Mesenteric fat pad (tissue), 1 donor: ENCODE results near the gene DNAH2. TPM values are rescaled to one million over a fixed set of nuclear protein-coding genes. Genes with fewer than 3 reads are reported as not detected.
"Not testable (repeated sequence)": the region's sequence is repeated elsewhere in the genome, so short reads cannot be mapped to it uniquely, and the experiment has no call there.

ENCODE experiments used
- DNase-seq: peaks from one replicate; pipeline ENCODE4 v3.0.0-alpha.2; 2020; ENCODE audit warnings: low spot score
- total RNA-seq: library from RNA; stranded (reverse); fragmentation: NEBNext Ultra II Directional; extraction: Animal tissue kit (Norgen Biotek cat#: 25700); gene quantifications from one replicate; pipeline ENCODE4 v1.2.1, GENCODE V29; 2021
- donor health status: DM: yes; HTN: yes; CAD: no.

DNAH2 gene
- total RNA-seq, 1 donor from 2014 or later = 0.26 TPM

- DNase-seq = not testable (repeated sequence)
These were observed 146.8 kb downstream of the DNAH2 start for GRCh38 chr17:7864384-7864783.

DNA sequence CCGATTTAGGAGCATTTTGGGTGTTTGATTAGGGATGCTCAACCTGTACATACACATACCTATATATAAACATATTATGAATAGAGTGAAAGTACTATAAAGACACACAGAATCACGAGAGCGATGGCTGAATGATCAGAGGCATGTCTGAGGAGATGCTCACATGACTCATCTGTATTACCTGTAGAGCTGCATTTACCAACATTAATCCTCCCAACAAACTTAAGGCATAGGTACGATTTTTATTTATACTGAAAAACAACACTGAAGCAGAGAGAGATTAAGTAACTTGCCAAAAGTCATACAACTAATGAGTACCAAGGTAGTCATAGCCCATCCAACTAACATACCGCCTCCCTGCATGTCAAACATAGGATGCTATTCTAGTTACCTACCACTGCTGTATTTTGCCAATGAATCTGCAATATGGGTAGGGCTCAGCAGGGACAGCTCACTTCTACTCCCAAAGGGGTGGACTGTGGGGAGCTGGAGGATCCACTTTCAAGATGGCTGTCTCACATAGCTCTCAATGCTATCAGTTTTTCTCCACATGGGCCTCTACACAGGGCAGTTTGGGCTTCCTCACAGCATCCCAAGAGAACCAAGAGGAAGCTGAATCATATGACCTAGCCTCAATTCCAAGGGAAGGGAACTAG is 147.6 kb downstream of the DNAH2 start:
- no peak for DNase-seq

DNA sequence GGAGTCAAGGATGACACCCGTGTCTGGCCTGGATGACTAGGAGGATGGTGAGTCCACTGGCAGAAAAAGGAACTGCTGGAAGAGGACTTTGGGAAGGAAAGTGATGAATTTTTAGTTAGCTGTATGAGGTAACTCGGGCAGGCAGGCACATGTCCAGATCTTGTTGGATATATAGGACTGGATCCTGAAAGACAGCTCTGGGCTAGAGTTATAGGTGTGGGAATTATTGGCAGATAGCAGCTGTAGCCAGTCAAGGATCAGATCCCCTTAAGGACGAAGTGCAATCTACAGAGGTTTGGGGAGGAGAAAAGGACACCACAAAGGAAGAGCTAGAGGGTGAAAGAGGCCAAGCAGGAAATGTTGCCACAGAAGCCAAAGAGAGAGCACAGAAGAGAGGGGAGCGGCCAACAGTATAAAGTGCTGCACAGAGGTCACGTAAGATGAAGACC is 150.4 kb downstream of the DNAH2 start:
- DNase-seq = no peak

- no peak for DNase-seq
These were observed 155.5 kb downstream of the DNAH2 start for GRCh38 chr17:7873051-7873450.

GRCh38 chr17:7875804-7876370 is 158.3 kb downstream of the DNAH2 start:
- DNase-seq = no peak

- no peak for DNase-seq
These were observed 160.7 kb downstream of the DNAH2 start for GRCh38 chr17:7878234-7878633.

- no peak for DNase-seq
These were observed 162.7 kb downstream of the DNAH2 start for GRCh38 chr17:7880076-7880868.

GRCh38 chr17:7881276-7882054 is 163.9 kb downstream of the DNAH2 start:
- no peak for DNase-seq

DNA sequence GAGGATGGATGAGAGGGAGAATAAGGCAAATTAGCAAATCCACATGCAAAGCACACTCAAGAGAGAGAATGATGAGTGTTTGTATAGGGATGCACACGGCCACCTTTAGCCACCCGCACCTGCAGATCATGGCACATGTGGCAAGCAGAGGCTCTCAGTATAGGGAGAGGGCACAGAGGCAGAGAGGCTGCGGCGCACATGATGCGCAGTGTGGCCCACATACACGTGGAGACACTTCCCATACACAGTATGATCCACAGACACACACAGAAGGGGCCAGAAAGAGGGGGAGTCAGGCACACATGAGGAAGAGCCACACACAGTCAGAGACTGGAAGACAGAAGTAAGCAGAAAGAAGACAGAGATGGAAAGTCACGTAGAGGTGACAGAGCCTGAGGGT is 164.5 kb downstream of the DNAH2 start:
- no peak for DNase-seq

DNA sequence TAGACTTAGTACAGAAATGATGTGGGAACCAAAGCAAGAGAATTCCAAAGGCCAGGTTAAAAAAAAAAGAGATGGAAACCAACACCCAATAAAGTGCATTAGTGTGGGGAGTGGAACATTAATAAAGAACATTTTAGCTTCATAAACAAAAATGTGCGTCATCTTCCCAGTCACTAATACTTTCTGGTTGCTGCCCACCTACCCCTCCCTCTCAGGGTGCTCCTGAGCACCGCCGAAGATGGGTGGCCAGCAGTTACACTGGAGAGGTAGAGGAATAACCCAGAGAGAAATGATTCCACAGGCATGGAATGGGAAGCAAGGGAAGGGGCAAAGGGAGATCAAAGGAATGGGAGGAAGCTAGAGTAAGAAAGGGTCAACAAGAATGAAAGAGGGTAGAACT is 165.1 kb downstream of the DNAH2 start:
- no peak for DNase-seq

Other genes starting within 250 kb of the DNAH2 start
- gene ZBTB4, start 238.1 kb upstream of the DNAH2 start, total RNA-seq = 72.5 TPM
- not detected for gene SLC35G6, start 236.3 kb upstream of the DNAH2 start, total RNA-seq
- 102 TPM for gene POLR2A, start 233.4 kb upstream of the DNAH2 start, total RNA-seq
- 43.0 TPM for gene TNFSF12, start 168.7 kb upstream of the DNAH2 start, total RNA-seq
- 26.3 TPM for gene TNFSF13, start 159.0 kb upstream of the DNAH2 start, total RNA-seq
- 48.7 TPM for gene SENP3, start 155.8 kb upstream of the DNAH2 start, total RNA-seq
- 286 TPM for gene CD68, start 138.1 kb upstream of the DNAH2 start, total RNA-seq
- 55.2 TPM for gene MPDU1, start 133.9 kb upstream of the DNAH2 start, total RNA-seq
- gene SOX15, start 127.7 kb upstream of the DNAH2 start, total RNA-seq = not detected
- 36.1 TPM for gene FXR2, start 102.8 kb upstream of the DNAH2 start, total RNA-seq
- 73.6 TPM for gene SAT2, start 89.9 kb upstream of the DNAH2 start, total RNA-seq
- 0.71 TPM for gene SHBG, start 87.6 kb upstream of the DNAH2 start, total RNA-seq
- 1.4 TPM for gene ATP1B2, start 66.8 kb upstream of the DNAH2 start, total RNA-seq
- gene TP53, start 30.3 kb upstream of the DNAH2 start, total RNA-seq = 42.3 TPM
- 4.9 TPM for gene WRAP53, start 29.3 kb upstream of the DNAH2 start, total RNA-seq
- 0.58 TPM for gene EFNB3, start 12.5 kb upstream of the DNAH2 start, total RNA-seq
- 92.5 TPM for gene KDM6B, start 116.5 kb downstream of the DNAH2 start, total RNA-seq
- 34.2 TPM for gene TMEM88, start 137.3 kb downstream of the DNAH2 start, total RNA-seq
- gene NAA38, start 139.8 kb downstream of the DNAH2 start, total RNA-seq = 68.3 TPM
- 16.7 TPM for gene CYB5D1, start 140.3 kb downstream of the DNAH2 start, total RNA-seq
- 40.9 TPM for gene CHD3, start 171.0 kb downstream of the DNAH2 start, total RNA-seq
- gene RNF227, start 198.5 kb downstream of the DNAH2 start, total RNA-seq = 0.80 TPM
- 1.3 TPM for gene KCNAB3, start 212.1 kb downstream of the DNAH2 start, total RNA-seq
- 97.5 TPM for gene TRAPPC1, start 214.2 kb downstream of the DNAH2 start, total RNA-seq
- gene CNTROB, start 214.5 kb downstream of the DNAH2 start, total RNA-seq = 17.5 TPM